ENCODE results near the gene MSX2.

DNA sequence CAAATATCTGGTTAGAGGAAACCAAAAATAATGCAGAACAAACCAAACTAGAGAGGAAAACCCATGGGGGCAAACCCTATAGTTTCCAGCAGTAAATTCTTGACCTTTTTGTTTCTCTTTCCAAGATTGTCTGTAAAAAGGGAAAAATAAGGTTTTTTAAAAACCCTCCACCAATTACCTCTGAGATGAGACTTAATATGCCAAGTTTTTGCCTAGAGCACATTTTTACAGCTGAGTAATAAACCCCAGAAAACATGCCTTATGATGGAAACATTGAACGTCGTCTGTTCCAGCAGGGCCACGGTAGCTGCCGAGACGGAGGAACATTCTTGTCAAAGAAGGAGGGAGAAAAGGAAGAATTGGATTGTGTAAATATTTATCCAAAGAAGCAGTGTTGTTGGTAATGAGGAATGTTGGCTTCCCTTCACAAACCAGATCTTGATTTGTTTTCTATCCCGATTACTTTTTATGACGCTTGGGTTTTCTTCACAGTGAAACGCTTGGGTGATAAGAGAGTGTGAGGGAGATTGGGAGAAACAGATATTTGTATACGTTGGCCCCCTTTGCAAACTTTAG lies 17.3 kb upstream of the MSX2 start:
- TF ChIP-seq CTCF (conservative IDR thresholded peaks at IDR 0.05; ENCODE audit: low read depth, low read length) (no peak), EZH2 (IDR thresholded peaks at IDR 0.05; ENCODE audit: low read length, unreplicated experiment) (no peak), EZH2phosphoT487 (IDR thresholded peaks at IDR 0.05; ENCODE audit: borderline replicate concordance, low read length) (no peak)
